ENCODE data around the gene NCKIPSD. TPM values are rescaled to one million over a fixed set of nuclear protein-coding genes. Genes with fewer than 3 reads are reported as not detected.

Gene NCKIPSD
- total and polyA plus RNA-seq, 2 donors (not counting 3 experiments of a cell fraction or from before 2014, with no cell fraction given): 12.8 to 19.1 TPM

DNA sequence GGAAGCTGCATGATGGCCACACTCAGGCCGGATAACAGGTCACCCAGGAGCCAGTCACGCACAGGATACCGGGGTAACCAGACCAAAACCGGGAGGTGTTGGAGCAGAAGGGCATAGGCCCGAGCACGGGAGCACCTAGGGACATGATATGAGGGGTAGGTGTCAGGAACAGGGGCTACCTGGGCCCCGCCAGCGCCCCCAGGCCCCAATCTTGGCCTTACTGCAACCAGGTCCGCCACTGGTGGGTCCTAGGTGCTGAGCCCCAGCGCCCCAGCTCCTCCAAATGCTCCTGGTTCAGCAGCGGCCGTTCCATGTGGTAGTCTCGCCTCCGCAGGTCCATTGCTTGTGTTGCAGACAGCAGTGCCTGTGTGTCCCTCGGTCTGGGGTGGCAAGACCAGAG lies 52.5 kb downstream of the NCKIPSD start:
- DNase-seq (ENCODE audit: low read depth, low spot score) (no peak), FAIRE-seq (no peak)
- no peak overlapping the region for H3K4me2 ChIP-seq (ENCODE audit: insufficient read depth, low read length)
- ChIA-PET POLR2A (no interaction called here), CTCF (interaction anchor here (4.5 kb wide), 1 partner anchor 22 kb away, joined by 32 read pairs; no protein-coding TSS in a partner anchor)
- H3K9ac ChIP-seq (replicated peaks; ENCODE audit: extremely low read depth, insufficient read depth, low read length): no peak overlapping the region
- no peaks in the 10 kb centered on the region for H3K9me1 ChIP-seq (replicated peaks; ENCODE audit: control insufficient read depth, extremely low read depth, insufficient read depth, low read length)
- no peaks in the 10 kb centered on the region for H4K20me1 ChIP-seq (replicated peaks; ENCODE audit: control insufficient read depth, extremely low read depth, insufficient read depth, low read length)
- peaks cover 17% of the 10 kb centered on the region for H3K4me1 ChIP-seq (ENCODE audit: control insufficient read depth, extremely low read depth, insufficient read depth, low read length)
- TF ChIP-seq, protein P1, sequence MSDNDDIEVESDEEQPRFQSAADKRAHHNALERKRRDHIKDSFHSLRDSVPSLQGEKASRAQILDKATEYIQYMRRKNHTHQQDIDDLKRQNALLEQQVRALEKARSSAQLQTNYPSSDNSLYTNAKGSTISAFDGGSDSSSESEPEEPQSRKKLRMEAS (IDR thresholded peaks at IDR 0.05; ENCODE audit: insufficient read depth, insufficient read length): no peak
- no peak for TF ChIP-seq MYC (IDR thresholded peaks at IDR 0.05; ENCODE audit: low read depth, low read length)
- no peak for TF ChIP-seq GATA2 (IDR thresholded peaks at IDR 0.05; ENCODE audit: insufficient read depth, insufficient read length, low read depth, low read length)
- TF ChIP-seq FOS (IDR thresholded peaks at IDR 0.05; ENCODE audit: borderline replicate concordance, insufficient read depth, low read length): no peak
- TF ChIP-seq JUN (IDR thresholded peaks at IDR 0.05; ENCODE audit: borderline replicate concordance, insufficient read depth, insufficient read length, low read depth): no peak
- TF ChIP-seq POLR2AphosphoS5 (IDR thresholded peaks at IDR 0.05; ENCODE audit: insufficient read depth, low read depth, low read length): no peak
- TF ChIP-seq EZH2 (IDR thresholded peaks at IDR 0.05; ENCODE audit: borderline replicate concordance, low read depth, low read length, severe bottlenecking): no peak
- TF ChIP-seq POLR2A (IDR thresholded peaks at IDR 0.05; ENCODE audit: low read depth, low read length): no peak
- TF ChIP-seq, protein P2, sequence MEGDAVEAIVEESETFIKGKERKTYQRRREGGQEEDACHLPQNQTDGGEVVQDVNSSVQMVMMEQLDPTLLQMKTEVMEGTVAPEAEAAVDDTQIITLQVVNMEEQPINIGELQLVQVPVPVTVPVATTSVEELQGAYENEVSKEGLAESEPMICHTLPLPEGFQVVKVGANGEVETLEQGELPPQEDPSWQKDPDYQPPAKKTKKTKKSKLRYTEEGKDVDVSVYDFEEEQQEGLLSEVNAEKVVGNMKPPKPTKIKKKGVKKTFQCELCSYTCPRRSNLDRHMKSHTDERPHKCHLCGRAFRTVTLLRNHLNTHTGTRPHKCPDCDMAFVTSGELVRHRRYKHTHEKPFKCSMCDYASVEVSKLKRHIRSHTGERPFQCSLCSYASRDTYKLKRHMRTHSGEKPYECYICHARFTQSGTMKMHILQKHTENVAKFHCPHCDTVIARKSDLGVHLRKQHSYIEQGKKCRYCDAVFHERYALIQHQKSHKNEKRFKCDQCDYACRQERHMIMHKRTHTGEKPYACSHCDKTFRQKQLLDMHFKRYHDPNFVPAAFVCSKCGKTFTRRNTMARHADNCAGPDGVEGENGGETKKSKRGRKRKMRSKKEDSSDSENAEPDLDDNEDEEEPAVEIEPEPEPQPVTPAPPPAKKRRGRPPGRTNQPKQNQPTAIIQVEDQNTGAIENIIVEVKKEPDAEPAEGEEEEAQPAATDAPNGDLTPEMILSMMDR (IDR thresholded peaks at IDR 0.05; ENCODE audit: extremely low read depth in 1 of 2, insufficient read depth in 1 of 2, low read depth in 1 of 2, low read length in 2 of 2): no peak
- H3K27me3 ChIP-seq (ENCODE audit: control insufficient read depth in 2 of 2, insufficient read depth in 2 of 2, low read length in 2 of 2): no peaks in the 10 kb centered on the region
- no peaks in the 10 kb centered on the region for H3K79me2 ChIP-seq (ENCODE audit: control insufficient read depth, insufficient read depth, low read length)
- peaks cover 0 to 29% of the 10 kb centered on the region in 2 experiments for H3K36me3 ChIP-seq (ENCODE audit: control insufficient read depth in 2 of 2, extremely low read depth in 1 of 2, insufficient read depth in 2 of 2, low read length in 2 of 2)
- intact Hi-C loops (cut with micrococcal nuclease): no loop called here
- H3K4me3 ChIP-seq (replicated peaks in 1 of 3; ENCODE audit: insufficient read depth in 1 of 3, low read depth in 1 of 3, low read length in 3 of 3): no peak overlapping the region
- dilution Hi-C loops (cut with MboI; ENCODE audit: extremely low pct_ligation_motif_present, low sequenced_read_pairs): no loop called here
- H3K9me3 ChIP-seq (replicated peaks; ENCODE audit: control insufficient read depth, insufficient read depth, low read length): no peaks in the 10 kb centered on the region
- no peak overlapping the region for H2AFZ ChIP-seq (ENCODE audit: low read depth, low read length)
- no peak overlapping the region for H3K27ac ChIP-seq (ENCODE audit: insufficient read depth, low read depth, low read length)
- no TSS peak for BruUV-seq (replicated peaks)

Measured in endothelial cell of umbilical vein (primary cell).